GM12878 (cell line): ENCODE measurements around the gene CLK4. TPM values are rescaled to one million over a fixed set of nuclear protein-coding genes. Genes with fewer than 3 reads are reported as not detected.

Experiments
- ATAC-seq: fragments of 200-7000 bp; cut with Tn5 transposase; 3 replicates; pipeline ENCODE4 v1.9.1; 2020; ENCODE audit warnings: mild to moderate bottlenecking, moderate library complexity
- BruUV-seq: library from RNA; stranded (reverse); fragments of 400-500 nt; replicated peaks from 2 replicates; lab custom pipeline; 2021; lab: Mats Ljungman, UMichigan
- CTCF ChIA-PET: fragments of 300-600 bp; sonication (Branson Sonifier 250); formaldehyde crosslinking; extraction: SDS; loops from one replicate; lab custom pipeline; 2021; ENCODE audit warnings: inconsistent platforms; lab: Yijun Ruan, JAX
- POLR2A ChIA-PET: fragments of 350-600 bp; formaldehyde crosslinking; extraction: SDS; loops from one replicate; lab custom pipeline; 2021; ENCODE audit warnings: inconsistent platforms; lab: Charles Lee
- RAD21 ChIA-PET: fragments of 300-600 bp; sonication (Branson Sonifier 250); formaldehyde crosslinking; loops from one replicate; lab custom pipeline; 2023; ENCODE audit warnings: antibody characterized with exemption; ENCODE audit not compliant: unreplicated experiment; lab: Charles Lee
- SMC1A ChIA-PET: fragments of 300-600 bp; sonication (Branson Sonifier 250); formaldehyde crosslinking; loops from one replicate; lab custom pipeline; 2023; ENCODE audit not compliant: unreplicated experiment, uncharacterized antibody; lab: Charles Lee
- DNase-seq: peaks from one replicate; pipeline ENCODE4 v3.0.0-alpha.2; 2011; ENCODE audit warnings: low read depth, low spot score
- FAIRE-seq: peaks from 3 replicates; lab custom pipeline; 2011; peaks lifted over from hg19 to GRCh38; lab: Jason Lieb, UNC
- H2AFZ ChIP-seq: 2 replicates; pipeline ENCODE4 v1.6.0; 2011; ENCODE audit warnings: low read depth, low read length, control low read depth; ENCODE audit not compliant: control insufficient read depth
- H3K27ac ChIP-seq: 2 replicates; pipeline ENCODE4 v1.5.1; 2011; ENCODE audit warnings: control low read depth; ENCODE audit not compliant: control insufficient read depth, insufficient read depth
- H3K27me3 ChIP-seq, 2 experiments: replicated peaks in 1 of 2; 2 replicates each; pipeline versions ENCODE4 v1.6.0 to v1.6.1; 2011; ENCODE audit warnings: low read length in 1 of 2; ENCODE audit not compliant: control insufficient read depth in 2 of 2, insufficient read depth in 2 of 2
- H3K36me3 ChIP-seq, 2 experiments: 2 replicates each; pipeline ENCODE4 v1.5.1; 2011; ENCODE audit warnings: low read length in 1 of 2; ENCODE audit not compliant: control insufficient read depth in 2 of 2, insufficient read depth in 2 of 2
- H3K4me1 ChIP-seq: 2 replicates; pipeline ENCODE4 v1.6.1; 2011; ENCODE audit warnings: mild to moderate bottlenecking, low read length, moderate library complexity, mixed read lengths; ENCODE audit not compliant: control insufficient read depth, insufficient read depth
- H3K4me2 ChIP-seq: 2 replicates; pipeline ENCODE4 v1.6.0; 2011; ENCODE audit warnings: control low read depth; ENCODE audit not compliant: control insufficient read depth, insufficient read depth
- H3K4me3 ChIP-seq: fragments of 200-600 bp; sonication (generic); 2 replicates; pipeline ENCODE4 v1.5.1; 2016
- H3K79me2 ChIP-seq: 2 replicates; pipeline ENCODE4 v1.6.0; 2011; ENCODE audit warnings: low read length; ENCODE audit not compliant: control insufficient read depth, insufficient read depth
- H3K9ac ChIP-seq: 2 replicates; pipeline ENCODE4 v1.8.0; 2011; ENCODE audit warnings: low read length, control low read depth, mixed read lengths; ENCODE audit not compliant: control insufficient read depth, insufficient read depth
- H3K9me3 ChIP-seq: replicated peaks from 3 replicates; pipeline ENCODE4 v1.5.1; 2011; ENCODE audit warnings: mild to moderate bottlenecking, low read length; ENCODE audit not compliant: control insufficient read depth, insufficient read depth
- H4K20me1 ChIP-seq: 2 replicates; pipeline ENCODE4 v1.6.0; 2011; ENCODE audit not compliant: control insufficient read depth, insufficient read depth
- BCL11A ChIP-seq: IDR thresholded peaks from 2 replicates; pipeline ENCODE4 v1.6.1; 2011; ENCODE audit warnings: low read depth, low read length
- MXI1 ChIP-seq: fragments of 150-350 bp; IDR thresholded peaks from 2 replicates; pipeline ENCODE4 v1.6.1; 2011; ENCODE audit warnings: low read depth, mild to moderate bottlenecking, inconsistent platforms, low read length, improper control_type of control experiment
- MYB ChIP-seq: fragments of 150-350 bp; IDR thresholded peaks from 2 replicates; pipeline ENCODE4 v1.6.1; 2014; ENCODE audit warnings: mild to moderate bottlenecking, low read depth, low read length, borderline replicate concordance
- NFIC ChIP-seq: IDR thresholded peaks from 2 replicates; pipeline ENCODE4 v1.6.1; 2012; ENCODE audit warnings: low read depth, mild to moderate bottlenecking, inconsistent platforms, low read length, moderate library complexity
- NRF1 ChIP-seq: conservative IDR thresholded peaks from 2 replicates; pipeline ENCODE4 v1.6.1; 2011; ENCODE audit warnings: mild to moderate bottlenecking, low read depth, low read length, improper control_type of control experiment
- PBX3 ChIP-seq: IDR thresholded peaks from 2 replicates; pipeline ENCODE4 v1.6.1; 2011; ENCODE audit warnings: mild to moderate bottlenecking, low read depth, low read length, moderate library complexity; ENCODE audit not compliant: insufficient replicate concordance
- RCOR1 ChIP-seq: conservative IDR thresholded peaks from 2 replicates; pipeline ENCODE4 v1.6.1; 2012; ENCODE audit warnings: low read depth, low read length, improper control_type of control experiment
- RFX5 ChIP-seq: IDR thresholded peaks from 2 replicates; pipeline ENCODE4 v1.6.1; 2011; ENCODE audit warnings: low read depth, low read length, improper control_type of control experiment
- RUNX3 ChIP-seq: IDR thresholded peaks from 2 replicates; pipeline ENCODE4 v1.6.1; 2012; ENCODE audit warnings: low read length, inconsistent platforms
- SMC3 ChIP-seq: IDR thresholded peaks from 2 replicates; pipeline ENCODE4 v1.6.1; 2011; ENCODE audit warnings: low read length, improper control_type of control experiment, borderline replicate concordance
- WRNIP1 ChIP-seq: IDR thresholded peaks from 2 replicates; pipeline ENCODE4 v1.6.1; 2011; ENCODE audit warnings: low read depth, low read length, improper control_type of control experiment, borderline replicate concordance
- ZNF207 ChIP-seq: fragments of 450-650 bp; IDR thresholded peaks from 2 replicates; pipeline ENCODE4 v1.6.1; 2014; ENCODE audit warnings: antibody characterized with exemption, mild to moderate bottlenecking, borderline replicate concordance
- ZNF274 ChIP-seq: IDR thresholded peaks from one replicate; pipeline ENCODE4 v1.8.0; 2011; ENCODE audit not compliant: insufficient read length, insufficient read depth
- WGBS: methylation state at CpG from one replicate; pipeline ENCODE4 v1.1.6; 2016; ENCODE audit warnings: low lambda C conversion rate; ENCODE audit not compliant: insufficient replicate concordance, insufficient coverage; ENCODE audit errors: missing lambda C conversion rate; 5-methylcytosine and 5-hydroxymethylcytosine counted together
- in situ Hi-C: fragments of 300-500 bp; cut with MboI; formaldehyde crosslinking; loops from 9 replicates; pipeline ENCODE4 v1.14.3; 2018; ENCODE audit warnings: mixed read lengths
- intact Hi-C: fragments of 100-400 bp; cut with micrococcal nuclease; formaldehyde crosslinking; loops from one replicate; pipeline ENCODE4 v1.14.2; 2022; ENCODE audit not compliant: unreplicated experiment
- polyA plus RNA-seq, 11 experiments: library from polyadenylated mRNA; depleted of rRNA in 4 of 11; unstranded in 6 of 11; stranded (reverse) in 5 of 11; fragments of >200 nt; fragmentation: Nextera tagmentation in 4 of 11; fragmentation: Illumina TruSeq in 1 of 11; extraction: Ambion mirVana in 4 of 11; extraction: Trizol in 1 of 11; gene quantifications; 1 replicate in 1 of 11; 2 replicates in 10 of 11; pipeline versions ENCODE4 v1.2.1 to v1.2.3, GENCODE V29; 2011 to 2016; ENCODE audit warnings: inconsistent platforms in 2 of 11, missing spikeins in 2 of 11, low read depth in 1 of 11
- total RNA-seq, 4 experiments: library from RNA; depleted of rRNA in 3 of 4; stranded (reverse); fragments of >200 nt in 3 of 4; fragmentation: Illumina TruSeq in 1 of 4; extraction: Trizol in 1 of 4; gene quantifications; 2 replicates each; pipeline versions ENCODE4 v1.2.1 to v1.2.3, GENCODE V29; 2013 to 2021
- TF ChIP-seq, protein P1 (sequence below): fragments of 450-650 bp; IDR thresholded peaks from 2 replicates; pipeline ENCODE4 v1.6.1; 2016; ENCODE audit warnings: mild to moderate bottlenecking
- TF ChIP-seq, protein P2 (sequence below): fragments of 450-650 bp; IDR thresholded peaks from 2 replicates; pipeline ENCODE4 v1.6.1; 2017; ENCODE audit warnings: antibody characterized with exemption, mild to moderate bottlenecking, moderate library complexity

Gene CLK4
- total and polyA plus RNA-seq, 10 of the 15 experiments (the other 5 are each of a cell fraction or from before 2014, with no cell fraction given), result 13.6 to 47.9 (median 19.1) TPM

GRCh38 chr5:178560911-178561310 is 65.9 kb downstream of the CLK4 start:
- intact Hi-C loops, result no loop called here
- ChIA-PET RAD21 (no interaction called here), CTCF (no interaction called here), SMC1A (no interaction called here), POLR2A (no interaction called here)
- Histone ChIP-seq H3K9ac (no peak overlapping the region), H3K9me3 (no peaks in the 10 kb centered on the region; the same call in 2 of the 3 replicates), H3K27ac (no peak overlapping the region), H3K4me1 (no peaks in the 10 kb centered on the region), H3K79me2 (no peaks in the 10 kb centered on the region), H3K4me2 (no peak overlapping the region), H4K20me1 (no peaks in the 10 kb centered on the region), H3K4me3 (no peak overlapping the region), H2AFZ (no peak overlapping the region), H3K27me3 (no peaks in the 10 kb centered on the region), H3K36me3 (no peaks in the 10 kb centered on the region)
- DNase-seq (no peak), ATAC-seq (no peak), FAIRE-seq (no peak)
- in situ Hi-C loops, result no loop called here
- 71% methylated on average over 7 of the region's 7 CpGs for WGBS
- BruUV-seq, result no TSS peak
- no peak for TF ChIP-seq ZNF207
- TF ChIP-seq, protein P1, sequence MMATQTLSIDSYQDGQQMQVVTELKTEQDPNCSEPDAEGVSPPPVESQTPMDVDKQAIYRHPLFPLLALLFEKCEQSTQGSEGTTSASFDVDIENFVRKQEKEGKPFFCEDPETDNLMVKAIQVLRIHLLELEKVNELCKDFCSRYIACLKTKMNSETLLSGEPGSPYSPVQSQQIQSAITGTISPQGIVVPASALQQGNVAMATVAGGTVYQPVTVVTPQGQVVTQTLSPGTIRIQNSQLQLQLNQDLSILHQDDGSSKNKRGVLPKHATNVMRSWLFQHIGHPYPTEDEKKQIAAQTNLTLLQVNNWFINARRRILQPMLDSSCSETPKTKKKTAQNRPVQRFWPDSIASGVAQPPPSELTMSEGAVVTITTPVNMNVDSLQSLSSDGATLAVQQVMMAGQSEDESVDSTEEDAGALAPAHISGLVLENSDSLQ, result no peak
- no peak for TF ChIP-seq SMC3
- no peak for TF ChIP-seq PBX3
- TF ChIP-seq RCOR1, result no peak
- no peak for TF ChIP-seq BCL11A
- TF ChIP-seq, protein P2, sequence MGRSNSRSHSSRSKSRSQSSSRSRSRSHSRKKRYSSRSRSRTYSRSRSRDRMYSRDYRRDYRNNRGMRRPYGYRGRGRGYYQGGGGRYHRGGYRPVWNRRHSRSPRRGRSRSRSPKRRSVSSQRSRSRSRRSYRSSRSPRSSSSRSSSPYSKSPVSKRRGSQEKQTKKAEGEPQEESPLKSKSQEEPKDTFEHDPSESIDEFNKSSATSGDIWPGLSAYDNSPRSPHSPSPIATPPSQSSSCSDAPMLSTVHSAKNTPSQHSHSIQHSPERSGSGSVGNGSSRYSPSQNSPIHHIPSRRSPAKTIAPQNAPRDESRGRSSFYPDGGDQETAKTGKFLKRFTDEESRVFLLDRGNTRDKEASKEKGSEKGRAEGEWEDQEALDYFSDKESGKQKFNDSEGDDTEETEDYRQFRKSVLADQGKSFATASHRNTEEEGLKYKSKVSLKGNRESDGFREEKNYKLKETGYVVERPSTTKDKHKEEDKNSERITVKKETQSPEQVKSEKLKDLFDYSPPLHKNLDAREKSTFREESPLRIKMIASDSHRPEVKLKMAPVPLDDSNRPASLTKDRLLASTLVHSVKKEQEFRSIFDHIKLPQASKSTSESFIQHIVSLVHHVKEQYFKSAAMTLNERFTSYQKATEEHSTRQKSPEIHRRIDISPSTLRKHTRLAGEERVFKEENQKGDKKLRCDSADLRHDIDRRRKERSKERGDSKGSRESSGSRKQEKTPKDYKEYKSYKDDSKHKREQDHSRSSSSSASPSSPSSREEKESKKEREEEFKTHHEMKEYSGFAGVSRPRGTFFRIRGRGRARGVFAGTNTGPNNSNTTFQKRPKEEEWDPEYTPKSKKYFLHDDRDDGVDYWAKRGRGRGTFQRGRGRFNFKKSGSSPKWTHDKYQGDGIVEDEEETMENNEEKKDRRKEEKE, result no peak
- no peak for TF ChIP-seq MXI1
- TF ChIP-seq MYB, result no peak
- TF ChIP-seq ZNF274, result no peak
- TF ChIP-seq WRNIP1, result no peak
- TF ChIP-seq RUNX3, result no peak
- TF ChIP-seq NRF1, result no peak
- TF ChIP-seq NFIC, result no peak
- no peak for TF ChIP-seq RFX5
